ENCODE results near the gene HERC2. TPM values are rescaled to one million over a fixed set of nuclear protein-coding genes. Genes with fewer than 3 reads are reported as not detected.

The HERC2 gene
- total and polyA plus RNA-seq, 2 donors (not counting 3 experiments of a cell fraction or from before 2014, with no cell fraction given): 46.1 to 83.9 TPM

- Histone ChIP-seq H3K9me3 (replicated peaks; ENCODE audit: control insufficient read depth, insufficient read depth, low read length) (no peaks in the 10 kb centered on the region), H2AFZ (ENCODE audit: low read depth, low read length) (no peak overlapping the region), H3K36me3 (ENCODE audit: control insufficient read depth in 2 of 2, extremely low read depth in 1 of 2, insufficient read depth in 2 of 2, low read length in 2 of 2) (peaks cover 13 to 23% of the 10 kb centered on the region in 2 experiments), H4K20me1 (replicated peaks; ENCODE audit: control insufficient read depth, extremely low read depth, insufficient read depth, low read length) (no peaks in the 10 kb centered on the region), H3K4me1 (ENCODE audit: control insufficient read depth, extremely low read depth, insufficient read depth, low read length) (no peaks in the 10 kb centered on the region), H3K27me3 (ENCODE audit: control insufficient read depth in 2 of 2, insufficient read depth in 2 of 2, low read length in 2 of 2) (no peaks in the 10 kb centered on the region), H3K27ac (ENCODE audit: insufficient read depth, low read depth, low read length) (no peak overlapping the region), H3K9me1 (replicated peaks; ENCODE audit: control insufficient read depth, extremely low read depth, insufficient read depth, low read length) (no peaks in the 10 kb centered on the region), H3K4me2 (ENCODE audit: insufficient read depth, low read length) (no peak overlapping the region), H3K9ac (replicated peaks; ENCODE audit: extremely low read depth, insufficient read depth, low read length) (no peak overlapping the region), H3K79me2 (ENCODE audit: control insufficient read depth, insufficient read depth, low read length) (no peaks in the 10 kb centered on the region), H3K4me3 (replicated peaks in 1 of 3; ENCODE audit: insufficient read depth in 1 of 3, low read depth in 1 of 3, low read length in 3 of 3) (no peak overlapping the region)
- intact Hi-C loops (cut with micrococcal nuclease) (no loop called here), dilution Hi-C loops (cut with MboI; ENCODE audit: extremely low pct_ligation_motif_present, low sequenced_read_pairs) (no loop called here)
- no TSS peak for BruUV-seq (replicated peaks)
- TF ChIP-seq CTCF (IDR thresholded peaks at IDR 0.05; ENCODE audit: extremely low read depth in 1 of 2, insufficient read depth in 1 of 2, low read depth in 1 of 2, low read length in 2 of 2) (no peak), POLR2AphosphoS5 (IDR thresholded peaks at IDR 0.05; ENCODE audit: insufficient read depth, low read depth, low read length) (no peak), FOS (IDR thresholded peaks at IDR 0.05; ENCODE audit: borderline replicate concordance, insufficient read depth, low read length) (no peak)
- ChIA-PET POLR2A (no interaction called here), CTCF (no interaction called here)
- no peak for FAIRE-seq
- no peak for DNase-seq (ENCODE audit: low read depth, low spot score)
Measured at GRCh38 chr15:28190391-28191174, 131.4 kb downstream of the HERC2 start.
